NCI-H345 treated with DMSO at 0.1 percent for 48 hours (cell line): ENCODE data around the gene FHOD1.

Source experiments
- DNase-seq: peaks from one replicate; lab custom pipeline; 2025; ENCODE audit not compliant: unreplicated experiment; lab: John Stamatoyannopoulos, UW

FHOD1 gene

GRCh38 chr16:67277999-67278772, 30.9 kb upstream of the FHOD1 start:
- no peak for DNase-seq

GRCh38 chr16:67277294-67277998, 30.2 kb upstream of the FHOD1 start:
- DNase-seq: no peak

- DNase-seq: no peak
Observed at GRCh38 chr16:67275321-67275720, 28.0 kb upstream of the FHOD1 start.

GRCh38 chr16:67271446-67271845, 24.2 kb upstream of the FHOD1 start:
- DNase-seq: no peak

- no peak for DNase-seq
Observed at GRCh38 chr16:67270931-67271338, 23.7 kb upstream of the FHOD1 start.

- DNase-seq: no peak
Observed at GRCh38 chr16:67269766-67270165, 22.5 kb upstream of the FHOD1 start.

GRCh38 chr16:67268136-67268579, 20.9 kb upstream of the FHOD1 start:
- no peak for DNase-seq

GRCh38 chr16:67265834-67266233, 18.6 kb upstream of the FHOD1 start:
- DNase-seq: no peak

- no peak for DNase-seq
Observed at GRCh38 chr16:67264866-67265265, 17.6 kb upstream of the FHOD1 start.

- no peak for DNase-seq
Observed at GRCh38 chr16:67264277-67264676, 17.0 kb upstream of the FHOD1 start.

GRCh38 chr16:67263201-67263600, 15.9 kb upstream of the FHOD1 start:
- DNase-seq: no peak

- peak; percentile 13 for DNase-seq
Observed at GRCh38 chr16:67260426-67261063, 13.3 kb upstream of the FHOD1 start.

- DNase-seq: no peak
Observed at GRCh38 chr16:67259705-67260104, 12.4 kb upstream of the FHOD1 start.

GRCh38 chr16:67258161-67258835, 11.0 kb upstream of the FHOD1 start:
- DNase-seq: no peak

GRCh38 chr16:67257486-67258160, 10.3 kb upstream of the FHOD1 start:
- no peak for DNase-seq

GRCh38 chr16:67256701-67257230, 9.5 kb upstream of the FHOD1 start:
- no peak for DNase-seq

- DNase-seq: no peak
Observed at GRCh38 chr16:67255553-67256221, 8.4 kb upstream of the FHOD1 start.

- DNase-seq: no peak
Observed at GRCh38 chr16:67254801-67255552, 7.7 kb upstream of the FHOD1 start.
